Activated CD4-positive, alpha-beta T cell treated with anti-CD3 and anti-CD28 coated beads, Interleukin-2, amount 10 ng/mL, durations not matched to agents 7 days and 5 days (primary cell): ENCODE results near the gene SLC38A7. TPM values are rescaled to one million over a fixed set of nuclear protein-coding genes. Genes with fewer than 3 reads are reported as not detected.
A peak's percentile ranks its signal among the peaks of the same experiment; 100 is the strongest.
"Not testable (repeated sequence)": the region's sequence is repeated elsewhere in the genome, so short reads cannot be mapped to it uniquely, and the experiment has no call there.

Source experiments
- CTCF ChIA-PET: fragments of 350-600 bp; sonication (Branson Sonifier 250); formaldehyde crosslinking; loops from one replicate; lab custom pipeline; 2021; ENCODE audit warnings: antibody characterized with exemption; lab: Charles Lee
- POLR2A ChIA-PET: fragments of 350-600 bp; sonication (Branson Sonifier 250); formaldehyde crosslinking; loops from one replicate; lab custom pipeline; 2021; ENCODE audit warnings: antibody characterized with exemption; lab: Charles Lee
- DNase-seq: peaks from one replicate; pipeline ENCODE4 v3.0.0-alpha.2; 2020
- H3K27ac Mint-ChIP-seq: one replicate; pipeline ENCODE4 v1.8.0; 2021; ENCODE audit warnings: mild to moderate bottlenecking, moderate library complexity, mixed read lengths
- H3K27me3 Mint-ChIP-seq: one replicate; pipeline ENCODE4 v1.8.0; 2021; ENCODE audit warnings: mixed read lengths
- H3K36me3 Mint-ChIP-seq: one replicate; pipeline ENCODE4 v1.8.0; 2021; ENCODE audit warnings: low read depth, mixed read lengths
- H3K4me1 Mint-ChIP-seq: one replicate; pipeline ENCODE4 v1.8.0; 2021; ENCODE audit warnings: mixed read lengths
- H3K4me3 Mint-ChIP-seq: one replicate; pipeline ENCODE4 v1.8.0; 2021; ENCODE audit warnings: mild to moderate bottlenecking, moderate library complexity, mixed read lengths
- H3K9me3 Mint-ChIP-seq: one replicate; pipeline ENCODE4 v1.8.0; 2021; ENCODE audit warnings: mixed read lengths
- total RNA-seq, 2 experiments: library from RNA; stranded (reverse); gene quantifications; one replicate each; pipeline ENCODE4 v1.2.3, GENCODE V29; 2021

SLC38A7 gene
- total RNA-seq, 2 experiments from 2014 or later, result 12.3 to 12.5 TPM

DNA sequence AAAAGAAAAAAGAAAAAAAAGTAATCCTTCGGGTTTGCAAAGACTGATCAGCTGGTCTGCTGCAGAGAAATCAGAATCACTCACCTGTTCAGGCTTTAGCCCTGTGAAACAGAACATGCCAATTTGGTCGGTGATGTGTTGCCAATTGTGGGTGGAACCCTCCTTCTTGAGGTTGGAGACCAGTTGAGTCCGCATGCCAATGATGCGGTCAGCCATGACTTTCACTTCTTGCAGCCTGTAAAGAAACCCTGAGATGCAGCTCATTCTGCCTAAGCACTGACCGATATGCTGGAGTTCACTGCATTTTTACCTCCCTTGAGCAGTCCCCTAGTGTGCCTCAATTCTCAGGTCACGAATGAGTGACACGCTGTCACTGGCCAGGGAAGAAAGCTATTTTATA, 24.8 kb upstream of the SLC38A7 start:
- H3K27me3 Mint-ChIP-seq, result no peaks in the 10 kb centered on the region
- H3K36me3 Mint-ChIP-seq, result peaks cover 38% of the 10 kb centered on the region
- H3K27ac Mint-ChIP-seq, result no peak overlapping the region
- H3K9me3 Mint-ChIP-seq, result no peaks in the 10 kb centered on the region
- CTCF ChIA-PET, result no interaction called here
- POLR2A ChIA-PET, result no interaction called here
- no peaks in the 10 kb centered on the region for H3K4me1 Mint-ChIP-seq
- DNase-seq, result no peak
- H3K4me3 Mint-ChIP-seq, result no peak overlapping the region

GRCh38 chr16:58699151-58699550, 14.6 kb upstream of the SLC38A7 start:
- no peak for DNase-seq
- peaks cover 4% of the 10 kb centered on the region for H3K4me1 Mint-ChIP-seq
- H3K9me3 Mint-ChIP-seq, result no peaks in the 10 kb centered on the region
- H3K36me3 Mint-ChIP-seq, result peaks cover 1% of the 10 kb centered on the region
- POLR2A ChIA-PET, result no interaction called here
- H3K4me3 Mint-ChIP-seq, result no peak overlapping the region
- no peak overlapping the region for H3K27ac Mint-ChIP-seq
- CTCF ChIA-PET, result no interaction called here
- H3K27me3 Mint-ChIP-seq, result no peaks in the 10 kb centered on the region

GRCh38 chr16:58695368-58695767, 10.8 kb upstream of the SLC38A7 start:
- no peak for DNase-seq
- peaks cover 2% of the 10 kb centered on the region for H3K27me3 Mint-ChIP-seq
- ChIA-PET CTCF (no interaction called here), POLR2A (no interaction called here)
- no peak overlapping the region for H3K4me3 Mint-ChIP-seq
- H3K4me1 Mint-ChIP-seq, result peaks cover 4% of the 10 kb centered on the region
- no peak overlapping the region for H3K27ac Mint-ChIP-seq
- peaks cover 2% of the 10 kb centered on the region for H3K36me3 Mint-ChIP-seq
- H3K9me3 Mint-ChIP-seq, result peaks cover 7% of the 10 kb centered on the region

DNA sequence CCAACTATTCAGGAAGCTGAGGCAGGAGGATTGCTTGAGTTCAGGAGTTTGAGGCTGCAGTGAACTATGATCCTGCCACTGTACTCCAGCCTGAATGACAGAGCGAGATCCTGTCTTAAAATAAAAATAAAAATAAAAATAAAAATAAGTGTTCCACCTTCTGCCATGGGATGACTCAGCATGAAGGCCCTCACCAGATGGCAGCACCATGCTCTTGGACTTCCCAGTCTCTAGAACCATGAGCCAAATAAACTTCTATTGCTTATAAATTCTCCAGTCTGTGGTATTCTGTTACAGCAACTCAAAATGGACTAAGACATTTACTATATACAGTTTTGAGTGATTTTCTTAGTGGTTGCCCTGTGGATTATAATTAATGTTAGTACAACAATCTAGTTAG, 7.9 kb upstream of the SLC38A7 start:
- POLR2A ChIA-PET, result no interaction called here

GRCh38 chr16:58686985-58687706, 2.6 kb upstream of the SLC38A7 start:
- CTCF ChIA-PET, result interaction anchor here (0.6 kb wide), 1 partner anchor 79 kb away, joined by 4 read pairs; no protein-coding TSS in a partner anchor
- H3K36me3 Mint-ChIP-seq, H3K27me3 Mint-ChIP-seq, DNase-seq, H3K9me3 Mint-ChIP-seq, H3K4me3 Mint-ChIP-seq, H3K27ac Mint-ChIP-seq, POLR2A ChIA-PET: not testable (repeated sequence)
- peaks cover 19% of the 10 kb centered on the region for H3K4me1 Mint-ChIP-seq

More for the DNA sequence above, 7.9 kb upstream of the SLC38A7 start:
- CTCF ChIA-PET, result no interaction called here
- no peak for DNase-seq
- peaks cover 7% of the 10 kb centered on the region for H3K9me3 Mint-ChIP-seq
- no peak overlapping the region for H3K27ac Mint-ChIP-seq
- H3K4me1 Mint-ChIP-seq, result no peaks in the 10 kb centered on the region
- peaks cover 7% of the 10 kb centered on the region for H3K27me3 Mint-ChIP-seq
- peaks cover 2% of the 10 kb centered on the region for H3K36me3 Mint-ChIP-seq
- no peak overlapping the region for H3K4me3 Mint-ChIP-seq

- Mint-ChIP-seq H3K27ac (no peak overlapping the region), H3K4me3 (peak overlapping the region; percentile 91), H3K9me3 (no peaks in the 10 kb centered on the region), H3K36me3 (no peaks in the 10 kb centered on the region), H3K27me3 (peaks cover 5% of the 10 kb centered on the region), H3K4me1 (peaks cover 19% of the 10 kb centered on the region)
- CTCF ChIA-PET, result interaction anchor here (0.8 to 1.1 kb wide), 4 partner anchors 11 to 49 kb away, joined by 3 to 4 read pairs (median 3); partner anchors contain the start of gene GOT2
- POLR2A ChIA-PET, result no interaction called here
- DNase-seq, result no peak
Observed at GRCh38 chr16:58685084-58685449, 497 bp upstream of the SLC38A7 start.

GRCh38 chr16:58684001-58684353, 593 bp downstream of the SLC38A7 start:
- H3K27ac Mint-ChIP-seq, result peak overlapping the region; percentile 89

DNA sequence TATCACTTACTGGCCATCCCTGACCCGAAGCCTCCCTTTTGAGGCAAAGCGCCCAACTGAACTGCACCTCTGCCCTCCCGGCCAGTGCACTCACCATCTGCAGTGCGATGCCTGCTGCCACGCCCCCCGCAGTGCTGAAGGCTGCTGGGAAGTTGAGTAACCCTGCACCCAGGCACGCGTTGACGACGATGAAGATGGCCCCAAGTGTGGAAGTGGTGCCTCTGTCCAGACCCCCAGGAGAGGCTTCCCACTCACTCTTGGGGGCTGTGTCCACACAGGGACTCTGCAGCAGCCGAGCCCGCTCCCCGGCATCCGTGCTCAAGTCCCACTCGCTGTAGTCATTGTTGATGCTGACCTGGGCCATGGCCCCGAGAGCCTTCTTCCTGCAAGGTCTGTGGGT, 4.8 kb downstream of the SLC38A7 start:
- H3K4me1 Mint-ChIP-seq, result peaks cover 17% of the 10 kb centered on the region
- no peaks in the 10 kb centered on the region for H3K27me3 Mint-ChIP-seq
- ChIA-PET CTCF (no interaction called here), POLR2A (no interaction called here)
- no peaks in the 10 kb centered on the region for H3K36me3 Mint-ChIP-seq
- no peak for DNase-seq
- no peaks in the 10 kb centered on the region for H3K9me3 Mint-ChIP-seq
- H3K27ac Mint-ChIP-seq, result no peak overlapping the region
- no peak overlapping the region for H3K4me3 Mint-ChIP-seq

More at GRCh38 chr16:58684001-58684353, 593 bp downstream of the SLC38A7 start:
- peak overlapping the region; percentile 91 for H3K4me3 Mint-ChIP-seq
- H3K36me3 Mint-ChIP-seq, result no peaks in the 10 kb centered on the region
- no peaks in the 10 kb centered on the region for H3K9me3 Mint-ChIP-seq
- peaks cover 19% of the 10 kb centered on the region for H3K4me1 Mint-ChIP-seq
- no peak for DNase-seq
- POLR2A ChIA-PET, result no interaction called here
- no peaks in the 10 kb centered on the region for H3K27me3 Mint-ChIP-seq
- CTCF ChIA-PET, result interaction anchor here (0.8 to 1.1 kb wide), 4 partner anchors 10 to 50 kb away, joined by 3 to 4 read pairs (median 3); partner anchors contain the start of gene GOT2

GRCh38 chr16:58678716-58679115, 5.9 kb downstream of the SLC38A7 start:
- no peaks in the 10 kb centered on the region for H3K9me3 Mint-ChIP-seq
- ChIA-PET POLR2A (no interaction called here), CTCF (no interaction called here)
- no peak for DNase-seq
- no peaks in the 10 kb centered on the region for H3K36me3 Mint-ChIP-seq
- no peaks in the 10 kb centered on the region for H3K27me3 Mint-ChIP-seq
- H3K4me3 Mint-ChIP-seq, result no peak overlapping the region
- H3K27ac Mint-ChIP-seq, result no peak overlapping the region
- H3K4me1 Mint-ChIP-seq, result peaks cover 9% of the 10 kb centered on the region

DNA sequence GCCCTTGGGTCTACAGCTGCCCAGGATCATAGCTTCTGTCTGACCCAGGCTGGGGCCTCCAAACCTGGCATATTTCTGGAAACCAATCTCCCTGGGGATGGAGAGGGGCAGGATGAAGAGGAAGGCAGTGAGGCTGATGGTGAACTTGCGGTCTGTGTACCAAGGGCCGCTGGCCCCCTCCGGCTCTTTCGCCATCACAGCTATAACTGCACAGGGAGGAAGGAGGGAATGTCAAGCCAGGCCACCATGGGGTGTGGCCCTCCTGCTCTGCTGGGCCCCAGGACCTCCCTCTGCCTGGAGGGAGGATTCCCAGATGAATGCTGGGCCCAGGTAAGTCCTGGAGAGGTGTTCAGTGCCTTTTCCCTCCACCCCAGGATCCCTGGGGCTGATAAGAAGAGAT, 6.3 kb downstream of the SLC38A7 start:
- H3K27ac Mint-ChIP-seq, result no peak overlapping the region
- ChIA-PET POLR2A (no interaction called here), CTCF (no interaction called here)
- no peak for DNase-seq
- peaks cover 5% of the 10 kb centered on the region for H3K4me1 Mint-ChIP-seq
- H3K9me3 Mint-ChIP-seq, result no peaks in the 10 kb centered on the region
- no peak overlapping the region for H3K4me3 Mint-ChIP-seq
- H3K27me3 Mint-ChIP-seq, result no peaks in the 10 kb centered on the region
- H3K36me3 Mint-ChIP-seq, result no peaks in the 10 kb centered on the region

- no peaks in the 10 kb centered on the region for H3K27me3 Mint-ChIP-seq
- H3K36me3 Mint-ChIP-seq, result peaks cover 3% of the 10 kb centered on the region
- no peaks in the 10 kb centered on the region for H3K9me3 Mint-ChIP-seq
- POLR2A ChIA-PET, result no interaction called here
- H3K4me1 Mint-ChIP-seq, result no peaks in the 10 kb centered on the region
- H3K27ac Mint-ChIP-seq, result no peak overlapping the region
- no peak for DNase-seq
- CTCF ChIA-PET, result interaction anchor here (0.9 kb wide), 1 partner anchor 10 kb away, joined by 3 read pairs; no protein-coding TSS in a partner anchor
- no peak overlapping the region for H3K4me3 Mint-ChIP-seq
Observed at GRCh38 chr16:58670946-58671583, 13.5 kb downstream of the SLC38A7 start.

GRCh38 chr16:58670177-58670576, 14.4 kb downstream of the SLC38A7 start:
- H3K36me3 Mint-ChIP-seq, result peaks cover 3% of the 10 kb centered on the region
- no peak overlapping the region for H3K27ac Mint-ChIP-seq
- CTCF ChIA-PET, result no interaction called here
- H3K27me3 Mint-ChIP-seq, result no peaks in the 10 kb centered on the region
- H3K4me1 Mint-ChIP-seq, result no peaks in the 10 kb centered on the region
- no peak overlapping the region for H3K4me3 Mint-ChIP-seq
- no peak for DNase-seq
- H3K9me3 Mint-ChIP-seq, result no peaks in the 10 kb centered on the region
- POLR2A ChIA-PET, result no interaction called here

- no peak overlapping the region for H3K4me3 Mint-ChIP-seq
- H3K4me1 Mint-ChIP-seq, result no peaks in the 10 kb centered on the region
- ChIA-PET CTCF (no interaction called here), POLR2A (no interaction called here)
- no peaks in the 10 kb centered on the region for H3K9me3 Mint-ChIP-seq
- no peaks in the 10 kb centered on the region for H3K27me3 Mint-ChIP-seq
- no peak for DNase-seq
- no peak overlapping the region for H3K27ac Mint-ChIP-seq
- H3K36me3 Mint-ChIP-seq, result peaks cover 3% of the 10 kb centered on the region
Observed at GRCh38 chr16:58665200-58665599, 19.4 kb downstream of the SLC38A7 start.
